Stimulated activated naive CD8-positive, alpha-beta T cell treated with anti-CD3 and anti-CD28 coated beads, Interleukin-15, amount 100 ng/mL, for 72 hours (primary cell): ENCODE results near the gene SERPINA1.
A peak's percentile ranks its signal among the peaks of the same experiment; 100 is the strongest.

ENCODE experiments used
- ATAC-seq: fragments of 150-1000 bp; cut with Tn5 transposase; 2 replicates; pipeline ENCODE4 v1.10.0; 2021; ENCODE audit warnings: mild to moderate bottlenecking, moderate library complexity
- DNase-seq, 2 donors: peaks; one replicate each; pipeline ENCODE4 v3.0.0; 2021 to 2022
- H3K27ac Mint-ChIP-seq, 2 donors: one replicate each; pipeline ENCODE4 v1.8.0; 2022; ENCODE audit warnings: mild to moderate bottlenecking in 2 of 2, mixed read lengths in 2 of 2, moderate library complexity in 2 of 2
- H3K27me3 Mint-ChIP-seq: one replicate; pipeline ENCODE4 v1.8.0; 2022; ENCODE audit warnings: mixed read lengths
- H3K4me1 Mint-ChIP-seq: one replicate; pipeline ENCODE4 v1.8.0; 2022; ENCODE audit warnings: mild to moderate bottlenecking, mixed read lengths
- H3K4me3 Mint-ChIP-seq, 2 donors: one replicate each; pipeline ENCODE4 v1.8.0; 2022; ENCODE audit warnings: mild to moderate bottlenecking in 2 of 2, mixed read lengths in 2 of 2, moderate library complexity in 1 of 2
- H3K9me3 Mint-ChIP-seq, 2 donors: one replicate each; pipeline ENCODE4 v1.8.0; 2022; ENCODE audit warnings: mixed read lengths in 2 of 2

Gene SERPINA1

GRCh38 chr14:94405486-94405885, 17.1 kb upstream of the SERPINA1 start:
- peaks cover under 1% of the 10 kb centered on the region for H3K27me3 Mint-ChIP-seq
- H3K9me3 Mint-ChIP-seq = peaks cover 3 to 8% of the 10 kb centered on the region in 2 donors
- no peak overlapping the region for H3K4me3 Mint-ChIP-seq
- DNase-seq = no peak
- H3K4me1 Mint-ChIP-seq = no peaks in the 10 kb centered on the region
- no peak for ATAC-seq
- H3K27ac Mint-ChIP-seq = no peak overlapping the region

- ATAC-seq (no peak), DNase-seq (no peak)
- H3K4me1 Mint-ChIP-seq = no peaks in the 10 kb centered on the region
- H3K27ac Mint-ChIP-seq = no peak overlapping the region
- H3K4me3 Mint-ChIP-seq = no peak overlapping the region
- H3K27me3 Mint-ChIP-seq = no peaks in the 10 kb centered on the region
- peaks cover 0 to 8% of the 10 kb centered on the region in 2 donors for H3K9me3 Mint-ChIP-seq
These were observed 16.2 kb upstream of the SERPINA1 start for GRCh38 chr14:94404561-94404960.

GRCh38 chr14:94403312-94403932, 15.0 kb upstream of the SERPINA1 start:
- H3K4me1 Mint-ChIP-seq = no peaks in the 10 kb centered on the region

DNA sequence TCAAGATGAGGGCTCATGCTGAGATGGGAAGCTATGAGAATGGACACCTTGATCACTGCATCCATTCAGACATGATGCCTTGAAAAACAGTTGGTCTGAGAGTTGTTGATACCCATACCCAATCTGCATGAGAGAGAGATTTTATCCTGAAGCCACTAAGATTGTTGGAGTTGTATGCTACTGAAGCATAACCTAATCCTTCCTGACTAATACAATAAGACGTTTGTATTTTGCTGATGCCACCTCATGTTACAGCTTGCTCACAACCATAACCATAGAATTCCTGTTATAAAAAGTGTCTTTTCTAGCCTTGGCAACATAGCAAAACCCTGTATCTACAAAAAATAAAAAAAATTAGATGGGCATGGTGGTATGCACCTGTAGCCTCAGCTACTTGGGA, 12.7 kb upstream of the SERPINA1 start:
- Mint-ChIP-seq H3K9me3 (no peaks in the 10 kb centered on the region), H3K27me3 (peaks cover 28% of the 10 kb centered on the region), H3K4me3 (no peak overlapping the region), H3K4me1 (no peaks in the 10 kb centered on the region), H3K27ac (no peak overlapping the region)
- DNase-seq (no peak), ATAC-seq (no peak)

More at GRCh38 chr14:94403312-94403932, 15.0 kb upstream of the SERPINA1 start:
- ATAC-seq = no peak
- DNase-seq = no peak
- H3K4me3 Mint-ChIP-seq = no peak overlapping the region
- H3K9me3 Mint-ChIP-seq = peaks cover 0 to 3% of the 10 kb centered on the region in 2 donors
- peaks cover 4% of the 10 kb centered on the region for H3K27me3 Mint-ChIP-seq
- no peak overlapping the region for H3K27ac Mint-ChIP-seq

DNA sequence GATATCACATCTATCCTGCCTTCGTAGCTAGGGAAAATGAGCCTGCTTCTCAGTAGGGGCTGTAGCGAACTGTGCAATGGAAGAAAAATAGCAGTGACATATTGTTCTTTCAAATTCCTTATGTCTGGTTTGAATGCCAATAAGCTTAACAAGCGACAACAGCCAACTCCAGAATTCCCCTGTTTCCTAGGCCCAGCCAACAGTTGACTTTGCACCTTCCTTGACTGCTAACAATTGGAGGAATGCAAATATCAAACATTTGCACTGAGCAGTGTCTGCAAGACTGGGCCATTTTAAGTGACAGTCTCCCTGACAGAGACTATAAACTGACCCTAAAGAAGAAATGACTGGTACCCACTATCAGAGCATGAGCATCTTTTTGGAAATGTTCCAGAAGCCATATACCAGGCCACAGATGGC, 12.0 kb upstream of the SERPINA1 start:
- Mint-ChIP-seq H3K4me1 (peaks cover under 1% of the 10 kb centered on the region), H3K27me3 (peaks cover 34% of the 10 kb centered on the region), H3K4me3 (no peak overlapping the region), H3K27ac (no peak overlapping the region), H3K9me3 (no peaks in the 10 kb centered on the region)
- DNase-seq (no peak), ATAC-seq (no peak)

GRCh38 chr14:94398536-94398935, 10.1 kb upstream of the SERPINA1 start:
- Mint-ChIP-seq H3K9me3 (peaks cover 0 to 4% of the 10 kb centered on the region in 2 donors), H3K4me3 (no peak overlapping the region), H3K27me3 (peaks cover 34% of the 10 kb centered on the region), H3K4me1 (peaks cover 19% of the 10 kb centered on the region), H3K27ac (no peak overlapping the region)
- ATAC-seq = no peak
- no peak for DNase-seq

DNA sequence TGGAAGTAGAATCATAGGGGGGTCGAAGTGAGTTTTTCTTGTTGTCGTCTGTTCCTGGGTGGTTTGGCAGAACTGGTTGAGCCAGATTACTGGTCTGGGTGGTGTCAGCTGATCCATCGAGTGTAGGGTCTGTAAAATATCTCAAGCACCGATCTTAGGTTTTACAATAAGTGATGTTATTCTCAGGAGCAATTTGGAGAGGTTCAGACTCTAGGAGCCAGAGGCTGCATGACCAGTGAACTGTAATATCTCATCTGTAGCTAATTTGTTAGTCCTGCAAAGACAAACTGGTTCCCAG, 9.7 kb upstream of the SERPINA1 start:
- no peak overlapping the region for H3K4me3 Mint-ChIP-seq
- peaks cover 23% of the 10 kb centered on the region for H3K4me1 Mint-ChIP-seq
- no peak for ATAC-seq
- no peak for DNase-seq
- H3K27ac Mint-ChIP-seq = no peak overlapping the region
- H3K27me3 Mint-ChIP-seq = peaks cover 34% of the 10 kb centered on the region
- H3K9me3 Mint-ChIP-seq = peaks cover 0 to 4% of the 10 kb centered on the region in 2 donors

DNA sequence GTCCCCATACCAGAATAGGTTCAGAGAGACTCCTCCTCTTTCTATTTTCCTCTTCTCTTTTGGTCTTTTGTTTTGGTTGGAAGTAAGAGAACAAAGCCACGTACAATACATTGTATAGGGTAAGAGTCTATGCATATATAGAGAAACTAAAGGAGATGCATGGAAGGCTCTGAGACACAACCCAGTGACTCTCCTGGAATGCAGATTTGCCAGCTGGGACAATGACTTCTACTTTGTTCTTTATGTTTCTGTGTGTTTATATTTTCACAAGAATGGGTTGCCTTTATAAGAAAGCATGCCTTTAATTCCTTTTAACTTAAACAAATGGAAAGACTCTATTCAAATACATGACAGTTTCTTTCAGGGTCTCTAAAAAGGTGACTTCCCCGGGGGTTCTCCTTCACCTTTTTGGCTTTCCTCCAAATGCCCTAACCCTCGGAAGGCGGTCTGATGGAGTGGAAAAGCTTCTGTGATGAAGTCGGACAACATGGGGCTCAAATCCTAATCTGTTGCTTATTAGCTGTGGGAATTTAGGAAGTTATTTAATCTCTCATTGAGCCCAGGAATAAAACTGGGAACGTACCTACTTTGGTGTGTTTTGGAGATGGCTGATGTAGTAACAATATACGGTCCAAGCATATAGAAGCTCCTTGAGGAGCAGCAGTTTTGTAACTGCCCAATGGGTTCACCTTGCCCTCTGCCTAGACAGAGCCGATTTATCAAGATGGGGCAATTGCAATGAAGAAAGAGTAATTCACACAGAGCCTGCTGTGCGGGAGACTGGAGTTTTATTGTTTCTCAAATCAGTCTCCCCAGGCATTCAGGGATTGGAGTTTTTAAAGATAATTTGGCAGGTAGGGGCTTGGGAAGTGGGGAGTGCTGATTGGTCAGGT, 9.1 kb upstream of the SERPINA1 start:
- ATAC-seq = no peak
- Mint-ChIP-seq H3K27me3 (peaks cover 34% of the 10 kb centered on the region), H3K9me3 (peaks cover 0 to 4% of the 10 kb centered on the region in 2 donors), H3K4me1 (peaks cover 29% of the 10 kb centered on the region), H3K4me3 (no peak overlapping the region), H3K27ac (no peak overlapping the region)
- DNase-seq = no peak

- Mint-ChIP-seq H3K27ac (no peak overlapping the region), H3K9me3 (peaks cover 0 to 4% of the 10 kb centered on the region in 2 donors), H3K4me1 (peaks cover 37% of the 10 kb centered on the region), H3K27me3 (peaks cover 34% of the 10 kb centered on the region), H3K4me3 (no peak overlapping the region)
- no peak for ATAC-seq
- DNase-seq = no peak
These were observed 8.3 kb upstream of the SERPINA1 start for GRCh38 chr14:94396628-94397225.

DNA sequence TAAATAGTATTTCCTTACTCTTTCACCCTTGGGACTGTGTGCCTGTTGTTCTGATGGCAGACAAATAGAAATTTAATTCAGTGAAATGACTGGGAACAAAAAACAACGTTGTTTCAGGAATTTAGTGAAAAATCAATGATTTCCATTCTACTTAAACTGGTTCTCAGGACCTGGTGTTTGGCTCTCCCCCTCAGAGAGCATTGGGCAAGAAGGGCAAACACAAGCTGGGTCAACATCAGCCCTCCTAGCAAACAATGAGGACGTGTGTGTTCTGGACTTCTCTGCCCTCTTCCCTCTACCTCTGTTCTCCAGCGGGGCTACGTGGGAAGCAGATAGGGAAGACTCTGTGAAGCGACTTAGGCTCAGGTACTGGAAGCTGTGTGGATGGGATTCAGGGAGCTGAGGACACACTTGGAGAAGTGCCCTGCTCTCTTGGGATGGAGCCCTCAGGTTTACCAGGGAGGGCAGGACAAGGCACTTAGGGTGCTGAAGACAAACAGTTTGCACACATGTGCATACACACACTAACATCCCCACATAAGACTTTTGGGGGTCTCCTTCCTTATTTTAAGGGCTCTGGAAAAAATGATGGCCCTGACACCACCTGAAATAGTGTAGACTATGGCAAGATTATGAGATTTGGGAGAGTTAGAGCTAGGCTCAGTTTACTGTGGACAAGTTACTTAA, 7.6 kb upstream of the SERPINA1 start:
- ATAC-seq = no peak
- Mint-ChIP-seq H3K27ac (no peak overlapping the region), H3K4me1 (peaks cover 44% of the 10 kb centered on the region), H3K27me3 (peaks cover 34% of the 10 kb centered on the region), H3K9me3 (peaks cover 0 to 4% of the 10 kb centered on the region in 2 donors), H3K4me3 (no peak overlapping the region)
- DNase-seq = no peak

DNA sequence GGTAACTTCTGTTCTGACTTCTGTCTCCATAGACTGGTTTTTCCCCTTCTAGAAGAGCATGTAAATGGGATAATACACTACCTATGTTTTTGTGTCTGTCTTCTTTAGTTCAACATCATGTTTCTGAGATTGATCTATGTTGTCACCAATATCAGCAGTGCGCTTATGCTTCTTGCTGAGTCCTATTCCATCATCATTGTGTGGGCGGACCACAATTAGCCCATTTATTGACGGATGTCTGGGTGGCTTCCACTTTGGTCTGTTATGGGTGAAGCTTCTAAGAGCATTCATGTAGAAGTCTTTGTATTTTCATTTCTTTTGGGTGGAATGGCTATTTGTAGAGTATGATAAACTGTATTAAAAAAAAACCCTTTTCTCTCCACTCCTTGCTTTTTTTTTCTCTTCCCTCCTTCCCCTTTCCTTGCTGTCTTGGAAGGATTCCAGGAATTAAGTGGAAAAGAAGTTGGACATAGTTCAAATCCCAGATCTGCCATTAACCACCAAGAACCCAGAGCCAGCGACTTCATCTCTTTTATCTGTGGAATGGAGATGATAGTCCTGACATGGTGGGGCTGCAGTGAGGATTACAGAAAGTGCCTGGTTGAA, 7.0 kb upstream of the SERPINA1 start:
- Mint-ChIP-seq H3K27ac (peak overlapping the region; percentile 16 to 92), H3K27me3 (peaks cover 34% of the 10 kb centered on the region), H3K4me1 (peaks cover 50% of the 10 kb centered on the region), H3K4me3 (peak overlapping the region in 1 of 2 donors; percentile 24), H3K9me3 (peaks cover 0 to 4% of the 10 kb centered on the region in 2 donors)
- ATAC-seq (no peak), DNase-seq (no peak)

DNA sequence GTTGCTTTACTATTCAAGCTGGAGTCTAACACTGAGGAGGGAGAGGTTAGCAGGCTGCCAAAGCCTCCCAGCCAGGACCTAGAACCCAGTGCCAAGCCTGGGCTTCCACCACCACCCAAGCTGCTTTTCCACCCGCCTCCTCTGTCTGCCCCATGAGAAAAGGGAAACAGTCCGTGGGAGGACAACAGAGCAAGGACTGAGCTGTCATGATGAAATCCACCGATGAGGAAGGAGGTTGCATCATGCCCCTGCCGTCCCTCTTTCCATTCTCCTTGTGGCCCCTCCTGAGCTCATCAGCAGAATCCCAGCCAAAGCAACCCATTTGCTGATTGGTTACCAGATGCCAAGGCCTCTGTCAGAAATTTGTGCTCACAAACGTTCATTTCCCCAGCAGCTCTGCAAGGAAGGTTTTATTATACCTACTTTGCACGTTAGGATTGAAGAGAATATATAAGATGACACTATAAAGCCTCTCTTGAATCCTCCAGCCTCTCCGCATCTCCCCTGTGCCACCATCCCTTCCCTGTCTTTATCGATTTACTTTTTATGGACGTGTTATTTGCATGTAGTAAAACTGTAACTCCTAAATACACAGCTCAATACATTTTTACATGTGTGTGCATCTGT, 6.3 kb upstream of the SERPINA1 start:
- peak in 1 of 2 donors; percentile 49 for DNase-seq
- Mint-ChIP-seq H3K4me3 (peak overlapping the region in 1 of 2 donors; percentile 24), H3K27me3 (peaks cover 34% of the 10 kb centered on the region), H3K9me3 (peaks cover 0 to 4% of the 10 kb centered on the region in 2 donors), H3K4me1 (peaks cover 56% of the 10 kb centered on the region), H3K27ac (peak overlapping the region; percentile 16 to 92)
- peak; percentile 57 for ATAC-seq

GRCh38 chr14:94394025-94394493, 5.7 kb upstream of the SERPINA1 start:
- peak overlapping the region in 1 of 2 donors; percentile 10 for H3K4me3 Mint-ChIP-seq
- peaks cover 0 to 4% of the 10 kb centered on the region in 2 donors for H3K9me3 Mint-ChIP-seq
- H3K27me3 Mint-ChIP-seq = peaks cover 34% of the 10 kb centered on the region
- H3K27ac Mint-ChIP-seq = peak overlapping the region; percentile 67 to 92
- ATAC-seq = peak; percentile 63
- peaks cover 57% of the 10 kb centered on the region for H3K4me1 Mint-ChIP-seq
- DNase-seq = peak in 1 of 2 donors; percentile 32

- H3K9me3 Mint-ChIP-seq = peaks cover 0 to 4% of the 10 kb centered on the region in 2 donors
- H3K27me3 Mint-ChIP-seq = peaks cover 30% of the 10 kb centered on the region
- H3K4me3 Mint-ChIP-seq = no peak overlapping the region
- ATAC-seq (no peak), DNase-seq (no peak)
- H3K27ac Mint-ChIP-seq = peak overlapping the region in 1 of 2 donors; percentile 92
- H3K4me1 Mint-ChIP-seq = peaks cover 63% of the 10 kb centered on the region
These were observed 5.1 kb upstream of the SERPINA1 start for GRCh38 chr14:94393474-94393873.
